ENCODE results near the gene USP25.

DNA sequence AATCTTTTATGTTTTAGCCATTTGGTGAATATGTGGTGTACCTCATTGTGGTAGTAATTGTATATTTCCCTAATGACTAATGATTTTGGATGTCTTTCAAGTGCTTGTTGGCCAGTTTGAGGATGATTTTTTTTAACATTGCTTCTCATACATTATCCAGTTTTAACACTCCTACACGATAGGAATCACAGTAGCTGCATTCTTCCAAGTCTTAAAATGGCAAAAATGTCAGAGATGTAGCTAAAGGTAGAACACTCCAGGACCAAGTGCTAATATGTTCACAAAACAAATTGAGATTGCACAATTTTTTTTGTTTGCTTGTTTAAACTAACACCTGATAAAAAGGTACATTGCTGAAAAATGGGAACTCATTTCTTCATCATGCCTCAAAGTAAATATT lies 11.7 kb downstream of the USP25 start:
- no peak for TF ChIP-seq EZH2 (IDR thresholded peaks at IDR 0.05; ENCODE audit: borderline replicate concordance, low read depth, low read length, severe bottlenecking)
- TF ChIP-seq, protein P1, sequence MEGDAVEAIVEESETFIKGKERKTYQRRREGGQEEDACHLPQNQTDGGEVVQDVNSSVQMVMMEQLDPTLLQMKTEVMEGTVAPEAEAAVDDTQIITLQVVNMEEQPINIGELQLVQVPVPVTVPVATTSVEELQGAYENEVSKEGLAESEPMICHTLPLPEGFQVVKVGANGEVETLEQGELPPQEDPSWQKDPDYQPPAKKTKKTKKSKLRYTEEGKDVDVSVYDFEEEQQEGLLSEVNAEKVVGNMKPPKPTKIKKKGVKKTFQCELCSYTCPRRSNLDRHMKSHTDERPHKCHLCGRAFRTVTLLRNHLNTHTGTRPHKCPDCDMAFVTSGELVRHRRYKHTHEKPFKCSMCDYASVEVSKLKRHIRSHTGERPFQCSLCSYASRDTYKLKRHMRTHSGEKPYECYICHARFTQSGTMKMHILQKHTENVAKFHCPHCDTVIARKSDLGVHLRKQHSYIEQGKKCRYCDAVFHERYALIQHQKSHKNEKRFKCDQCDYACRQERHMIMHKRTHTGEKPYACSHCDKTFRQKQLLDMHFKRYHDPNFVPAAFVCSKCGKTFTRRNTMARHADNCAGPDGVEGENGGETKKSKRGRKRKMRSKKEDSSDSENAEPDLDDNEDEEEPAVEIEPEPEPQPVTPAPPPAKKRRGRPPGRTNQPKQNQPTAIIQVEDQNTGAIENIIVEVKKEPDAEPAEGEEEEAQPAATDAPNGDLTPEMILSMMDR (IDR thresholded peaks at IDR 0.05; ENCODE audit: borderline replicate concordance, extremely low read depth, low read length, poor library complexity, severe bottlenecking) = no peak

Data from DND-41 (cell line).